Measurements from ENCODE around the gene RTP3. TPM values are rescaled to one million over a fixed set of nuclear protein-coding genes. Genes with fewer than 3 reads are reported as not detected.
A peak's percentile ranks its signal among the peaks of the same experiment; 100 is the strongest.

RTP3 gene
- total and polyA plus RNA-seq, 5 donors = not detected

DNA sequence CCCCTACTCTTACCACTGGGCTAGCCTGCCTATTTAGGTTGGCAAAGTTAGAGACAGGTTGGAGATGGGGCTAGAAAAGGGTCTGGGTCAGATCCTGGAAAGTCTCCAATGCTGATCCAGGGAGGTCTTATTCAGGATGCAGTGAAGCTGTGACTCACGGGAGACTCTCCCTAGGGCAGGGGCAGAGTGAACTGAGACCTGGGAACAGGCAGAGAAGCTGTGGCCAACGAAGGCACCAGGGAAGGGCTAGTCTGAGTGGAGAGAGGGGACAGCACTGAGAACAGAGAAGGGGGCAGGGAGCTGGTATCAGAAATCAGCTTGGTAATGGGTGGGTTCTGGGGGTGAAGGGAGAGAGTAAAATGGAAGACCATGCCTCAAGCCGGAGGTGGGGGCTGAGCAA, 35.3 kb upstream of the RTP3 start:
- H3K9me3 ChIP-seq (ENCODE audit: control insufficient read depth, low read length) = no peaks in the 10 kb centered on the region
- intact Hi-C loops (cut with DNase I) = no loop called here
- DNase-seq (no peak), ATAC-seq (peak in 1 of 2 donors; percentile 52)
- H3K4me1 ChIP-seq (ENCODE audit: control insufficient read depth, insufficient read depth, low read length) = peaks cover 3% of the 10 kb centered on the region
- no peaks in the 10 kb centered on the region for H3K27me3 ChIP-seq (ENCODE audit: control insufficient read depth, insufficient read depth)
- peak overlapping the region; percentile 66 for H3K27ac ChIP-seq (ENCODE audit: low read length)
- no peak overlapping the region for H3K4me3 ChIP-seq (ENCODE audit: low read length)
- WGBS = 51% methylated on average over 3 of the region's 3 CpGs

DNA sequence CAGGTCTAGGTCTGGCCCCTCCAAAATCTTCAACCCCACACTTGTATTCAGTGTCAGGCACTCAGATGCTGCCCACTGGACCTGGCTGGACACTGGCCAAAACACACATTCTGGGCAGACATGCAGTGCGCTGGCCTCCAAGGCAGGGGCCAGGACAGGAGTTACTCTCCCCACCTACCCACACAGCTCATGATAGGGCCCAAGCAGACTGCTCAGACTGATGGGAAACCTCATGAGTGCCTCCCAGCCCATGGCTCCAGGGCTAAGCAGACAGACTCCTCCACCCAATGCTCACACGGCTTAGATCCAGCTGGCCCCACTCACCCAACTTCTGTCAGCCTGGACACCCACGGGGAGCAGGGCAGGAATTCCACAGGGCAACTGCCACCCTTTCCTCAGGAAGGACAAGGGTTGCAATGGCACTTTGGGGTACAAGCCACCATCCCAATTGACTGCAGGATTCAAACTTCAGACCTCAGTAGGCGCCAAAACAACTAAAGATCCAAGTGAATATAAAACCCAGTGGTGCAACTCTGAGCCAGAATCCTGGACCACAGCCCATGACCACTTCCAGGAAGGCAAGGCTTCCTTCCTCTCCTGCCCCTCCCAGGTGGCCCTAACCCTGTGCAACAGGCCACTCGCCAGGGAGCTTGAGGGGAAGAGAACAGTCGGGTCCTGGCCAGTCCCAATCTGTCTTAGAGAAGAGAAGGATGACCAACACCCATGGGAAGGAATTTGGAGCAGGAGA, 34.5 kb upstream of the RTP3 start:
- no peaks in the 10 kb centered on the region for H3K27me3 ChIP-seq (ENCODE audit: control insufficient read depth, insufficient read depth)
- DNase-seq (peak; percentile 61 to 71 (median 70)), ATAC-seq (peak; percentile 52 to 90)
- 51% methylated on average over 6 of the region's 6 CpGs for WGBS
- H3K4me3 ChIP-seq (ENCODE audit: low read length) = no peak overlapping the region
- H3K4me1 ChIP-seq (ENCODE audit: control insufficient read depth, insufficient read depth, low read length) = peaks cover 3% of the 10 kb centered on the region
- H3K9me3 ChIP-seq (ENCODE audit: control insufficient read depth, low read length) = no peaks in the 10 kb centered on the region
- H3K27ac ChIP-seq (ENCODE audit: low read length) = peak overlapping the region; percentile 66
- intact Hi-C loops (cut with DNase I) = no loop called here

DNA sequence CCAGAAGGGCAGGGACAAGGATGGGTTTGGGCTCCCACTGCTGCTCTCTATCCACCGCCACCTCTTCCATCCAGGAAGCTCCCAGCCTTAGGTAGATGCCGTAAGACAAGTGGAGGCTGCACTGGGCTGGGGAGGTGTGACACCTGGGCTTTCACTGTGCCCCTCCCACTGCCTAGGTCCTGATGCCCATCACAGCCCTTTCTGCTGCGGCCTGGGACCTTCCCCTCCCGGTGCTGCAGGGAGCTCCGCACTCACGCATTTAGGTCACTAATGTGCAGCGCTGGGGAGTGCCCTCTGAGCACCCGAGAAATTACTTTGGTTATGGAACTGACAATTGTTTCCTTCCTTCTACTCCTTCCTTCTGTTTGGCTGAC, 33.9 kb upstream of the RTP3 start:
- DNase-seq = no peak
- ATAC-seq = no peak

DNA sequence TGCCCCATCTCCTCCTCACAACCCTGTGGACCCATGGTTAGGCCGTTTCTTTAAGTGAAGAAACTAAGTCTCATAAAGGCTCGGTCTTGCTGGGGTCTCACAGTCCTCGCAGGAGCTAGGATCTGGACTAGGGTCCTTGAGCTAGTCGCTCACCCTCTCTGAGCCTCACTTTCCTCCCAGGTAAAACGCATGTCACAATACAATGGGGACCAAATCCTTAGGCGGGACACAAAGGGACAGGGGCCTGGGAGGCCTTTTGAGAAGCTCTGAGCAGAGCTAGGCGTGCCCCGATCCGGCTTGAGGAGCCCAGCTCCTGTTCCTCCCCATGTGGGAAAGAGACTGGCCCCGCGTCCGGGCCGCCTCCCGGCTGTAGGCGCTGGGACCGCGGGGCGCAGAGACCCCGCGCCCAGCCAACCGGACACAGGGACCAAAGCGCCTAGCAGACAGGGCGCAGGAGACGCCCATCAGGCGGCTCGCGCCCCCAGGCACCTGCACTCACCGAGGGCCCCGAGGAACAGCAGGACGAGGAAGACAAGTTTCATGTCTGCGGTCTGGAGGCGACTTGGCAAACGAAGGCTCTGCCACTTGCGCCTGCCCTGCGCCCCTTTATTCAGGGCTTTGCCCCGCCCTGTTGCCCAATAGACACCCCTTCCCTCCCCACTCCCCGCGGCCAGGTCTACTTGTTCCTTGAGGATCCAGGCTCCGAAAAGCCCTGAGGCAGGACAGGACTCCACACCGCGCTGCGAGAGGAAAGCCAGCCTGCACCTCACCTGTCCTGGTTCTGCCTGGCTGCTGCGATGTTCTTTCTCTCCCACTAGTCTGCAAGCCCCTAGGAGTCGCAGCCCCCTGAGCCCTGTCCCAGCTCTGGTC, 33.2 kb upstream of the RTP3 start, which contains the start of gene LTF:
Gene LTF (minus strand): TSS at position 580 of the 870 bp plus-strand sequence. CDS start 38 bp downstream, at position 542.
- Histone ChIP-seq H3K4me1 (ENCODE audit: control insufficient read depth, insufficient read depth, low read length) (peaks cover 7% of the 10 kb centered on the region), H3K27ac (ENCODE audit: low read length) (no peak within 1 kb of the TSS), H3K4me3 (ENCODE audit: low read length) (no peak within 1 kb of the TSS), H3K27me3 (ENCODE audit: control insufficient read depth, insufficient read depth) (no peaks in the 10 kb centered on the region), H3K9me3 (ENCODE audit: control insufficient read depth, low read length) (no peaks in the 10 kb centered on the region)
- intact Hi-C loops (cut with DNase I) = no loop called here
- ATAC-seq (peak; percentile 5 to 6), DNase-seq (no peak)
- WGBS = 25% methylated on average over 44 of the region's 44 CpGs

More for the DNA sequence above, 33.9 kb upstream of the RTP3 start:
- no peaks in the 10 kb centered on the region for H3K27me3 ChIP-seq (ENCODE audit: control insufficient read depth, insufficient read depth)
- H3K4me3 ChIP-seq (ENCODE audit: low read length) = no peak overlapping the region
- intact Hi-C loops (cut with DNase I) = no loop called here
- H3K9me3 ChIP-seq (ENCODE audit: control insufficient read depth, low read length) = no peaks in the 10 kb centered on the region
- no peak overlapping the region for H3K27ac ChIP-seq (ENCODE audit: low read length)
- WGBS = 70% methylated on average over 8 of the region's 8 CpGs
- peaks cover 3% of the 10 kb centered on the region for H3K4me1 ChIP-seq (ENCODE audit: control insufficient read depth, insufficient read depth, low read length)

DNA sequence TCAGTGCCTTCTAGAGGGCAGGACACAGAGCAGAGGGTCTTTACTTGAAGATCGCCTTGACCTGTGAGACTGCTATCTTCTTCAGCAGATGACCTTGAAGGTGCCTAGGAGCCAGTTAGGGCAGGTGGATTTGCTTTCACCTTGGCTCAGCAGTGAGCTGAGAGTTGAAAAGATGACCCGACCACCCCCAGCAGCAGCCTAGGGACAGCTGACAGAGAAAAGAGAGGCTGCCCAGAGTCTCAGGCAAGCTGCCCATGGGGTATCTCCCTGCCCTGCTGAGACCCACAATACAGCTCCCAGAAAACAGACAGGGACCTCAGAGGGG, 32.6 kb upstream of the RTP3 start:
- H3K9me3 ChIP-seq (ENCODE audit: control insufficient read depth, low read length) = no peaks in the 10 kb centered on the region
- ATAC-seq (no peak), DNase-seq (no peak)
- peaks cover 7% of the 10 kb centered on the region for H3K4me1 ChIP-seq (ENCODE audit: control insufficient read depth, insufficient read depth, low read length)
- H3K27me3 ChIP-seq (ENCODE audit: control insufficient read depth, insufficient read depth) = no peaks in the 10 kb centered on the region
- no peak overlapping the region for H3K27ac ChIP-seq (ENCODE audit: low read length)
- no peak overlapping the region for H3K4me3 ChIP-seq (ENCODE audit: low read length)
- intact Hi-C loops (cut with DNase I) = no loop called here
- 63% methylated on average over 2 of the region's 2 CpGs for WGBS

DNA sequence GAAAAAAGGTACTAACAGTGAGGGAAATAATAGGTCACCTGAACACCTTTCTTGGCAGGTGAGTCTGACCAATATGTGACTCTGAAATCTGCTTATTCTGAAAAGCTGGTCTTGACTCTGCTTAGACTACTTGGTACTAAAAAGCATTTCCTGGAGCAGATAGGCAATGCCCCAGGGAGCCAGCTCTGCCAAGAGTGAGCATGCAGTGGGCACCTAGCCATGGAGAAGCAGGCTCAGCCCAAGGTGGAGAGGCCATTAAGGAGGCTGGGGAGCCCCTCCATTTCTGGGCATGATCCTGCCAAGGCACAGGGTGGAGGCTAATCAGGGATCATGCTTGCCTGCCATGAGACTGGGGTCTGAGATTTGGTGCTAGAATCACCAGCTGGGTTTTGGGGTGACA, 31.5 kb upstream of the RTP3 start:
- peak; percentile 5 to 14 for ATAC-seq
- intact Hi-C loops (cut with DNase I) = no loop called here

DNA sequence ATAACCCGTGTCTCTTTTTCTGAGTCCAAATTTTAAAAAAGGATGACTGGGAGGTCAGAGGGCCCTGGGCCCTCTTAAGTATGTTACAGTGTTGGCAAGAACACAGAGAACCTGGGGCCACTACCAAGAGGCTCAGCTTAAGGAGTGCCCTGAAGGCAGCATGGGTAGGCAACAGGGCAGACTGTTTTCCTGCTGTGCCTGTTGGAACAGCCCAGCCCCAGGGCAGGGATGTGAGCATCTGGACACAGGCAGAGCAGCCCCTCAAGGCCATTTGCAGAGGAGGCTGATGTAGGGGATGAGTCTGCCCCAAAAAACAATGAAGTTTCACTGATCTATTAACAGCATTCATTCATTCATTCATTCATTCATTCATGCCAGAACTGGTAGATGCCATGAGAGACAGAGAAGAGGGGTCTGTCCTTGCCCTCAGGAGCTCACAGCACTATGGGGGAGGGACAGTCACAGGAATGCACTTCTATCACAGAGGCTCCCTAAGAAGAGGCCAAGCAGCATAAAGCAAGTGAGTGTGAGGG, 30.8 kb upstream of the RTP3 start:
- no peak for DNase-seq
- Histone ChIP-seq H3K9me3 (ENCODE audit: control insufficient read depth, low read length) (no peaks in the 10 kb centered on the region), H3K27me3 (ENCODE audit: control insufficient read depth, insufficient read depth) (no peaks in the 10 kb centered on the region), H3K4me1 (ENCODE audit: control insufficient read depth, insufficient read depth, low read length) (peaks cover 7% of the 10 kb centered on the region), H3K4me3 (ENCODE audit: low read length) (no peak overlapping the region), H3K27ac (ENCODE audit: low read length) (no peak overlapping the region)
- intact Hi-C loops (cut with DNase I) = no loop called here
- no peak for ATAC-seq
- 61% methylated on average over 1 of the region's 1 CpG for WGBS

More for the DNA sequence above, 31.5 kb upstream of the RTP3 start:
- Histone ChIP-seq H3K27ac (ENCODE audit: low read length) (no peak overlapping the region), H3K9me3 (ENCODE audit: control insufficient read depth, low read length) (no peaks in the 10 kb centered on the region), H3K4me1 (ENCODE audit: control insufficient read depth, insufficient read depth, low read length) (peaks cover 7% of the 10 kb centered on the region), H3K4me3 (ENCODE audit: low read length) (no peak overlapping the region), H3K27me3 (ENCODE audit: control insufficient read depth, insufficient read depth) (no peaks in the 10 kb centered on the region)
- peak; percentile 44 to 76 (median 71) for DNase-seq

DNA sequence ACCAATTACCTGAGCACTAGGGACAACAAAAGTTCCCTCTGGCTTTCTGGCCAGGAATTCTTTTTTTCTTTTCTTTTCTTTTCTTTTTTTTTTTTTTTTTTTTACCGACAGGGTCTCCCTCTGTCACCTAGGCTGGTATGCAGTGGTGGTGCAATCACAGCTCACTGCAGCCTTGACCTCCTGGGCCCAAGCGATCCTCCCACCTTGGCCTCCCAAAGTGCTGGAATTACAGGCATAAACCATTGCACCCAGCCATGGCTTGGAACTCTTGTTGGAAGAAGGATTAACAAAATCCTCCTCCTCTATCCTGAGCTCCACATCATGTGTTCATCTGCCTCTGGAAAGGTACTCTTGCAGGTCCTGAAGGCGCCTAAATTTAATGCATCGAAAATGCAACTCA, 30.2 kb upstream of the RTP3 start:
- no peak for DNase-seq
- intact Hi-C loops (cut with DNase I) = no loop called here
- no peaks in the 10 kb centered on the region for H3K27me3 ChIP-seq (ENCODE audit: control insufficient read depth, insufficient read depth)
- 93% methylated on average over 4 of the region's 4 CpGs for WGBS
- H3K4me3 ChIP-seq (ENCODE audit: low read length) = no peak overlapping the region
- no peak for ATAC-seq
- H3K27ac ChIP-seq (ENCODE audit: low read length) = no peak overlapping the region
- H3K4me1 ChIP-seq (ENCODE audit: control insufficient read depth, insufficient read depth, low read length) = peaks cover 7% of the 10 kb centered on the region
- H3K9me3 ChIP-seq (ENCODE audit: control insufficient read depth, low read length) = no peaks in the 10 kb centered on the region

DNA sequence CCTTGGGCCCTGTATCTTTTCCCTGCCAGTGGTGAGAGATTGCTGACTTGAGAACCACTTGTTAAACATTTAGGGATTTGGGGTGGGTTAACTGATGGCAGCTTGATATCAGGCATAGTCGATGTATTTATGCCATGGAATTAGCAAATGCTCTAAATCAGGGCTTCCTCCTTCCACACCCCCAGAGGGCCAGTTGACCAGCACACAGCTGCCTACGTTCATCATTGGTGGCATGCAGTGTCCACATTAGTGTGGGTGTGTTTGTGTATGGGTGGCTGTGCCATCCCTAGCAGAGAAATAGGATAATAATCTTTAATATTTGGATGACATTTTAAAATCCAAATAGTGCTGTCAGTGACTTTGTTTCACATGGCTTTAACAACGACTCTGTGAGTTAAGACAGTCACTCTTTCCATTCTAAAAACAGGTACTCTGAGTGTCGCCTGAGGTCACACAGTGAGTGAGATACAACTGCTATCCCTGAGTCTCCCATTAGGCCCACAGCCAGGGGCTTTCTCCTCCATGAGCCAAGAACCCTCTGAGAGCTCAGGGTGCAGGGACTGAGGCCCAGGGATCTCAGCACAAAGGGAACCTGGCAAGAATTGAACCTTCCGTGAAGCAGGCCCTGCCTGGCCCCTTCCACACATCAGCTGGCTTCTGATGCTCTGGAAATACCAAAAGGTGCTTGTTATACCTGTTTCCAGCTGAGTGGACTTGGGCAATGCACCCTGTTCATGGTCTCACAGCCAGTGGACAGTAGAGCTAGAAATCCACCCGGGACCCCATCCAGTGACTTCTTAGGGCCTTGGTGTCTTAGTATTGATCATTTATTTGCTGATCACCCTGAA, 28.8 kb upstream of the RTP3 start:
- no peak overlapping the region for H3K27ac ChIP-seq (ENCODE audit: low read length)
- intact Hi-C loops (cut with DNase I) = no loop called here
- no peak overlapping the region for H3K4me3 ChIP-seq (ENCODE audit: low read length)
- 72% methylated on average over 6 of the region's 6 CpGs for WGBS
- no peaks in the 10 kb centered on the region for H3K27me3 ChIP-seq (ENCODE audit: control insufficient read depth, insufficient read depth)
- no peaks in the 10 kb centered on the region for H3K9me3 ChIP-seq (ENCODE audit: control insufficient read depth, low read length)
- no peak for DNase-seq
- ATAC-seq = no peak
- H3K4me1 ChIP-seq (ENCODE audit: control insufficient read depth, insufficient read depth, low read length) = peaks cover 4% of the 10 kb centered on the region

DNA sequence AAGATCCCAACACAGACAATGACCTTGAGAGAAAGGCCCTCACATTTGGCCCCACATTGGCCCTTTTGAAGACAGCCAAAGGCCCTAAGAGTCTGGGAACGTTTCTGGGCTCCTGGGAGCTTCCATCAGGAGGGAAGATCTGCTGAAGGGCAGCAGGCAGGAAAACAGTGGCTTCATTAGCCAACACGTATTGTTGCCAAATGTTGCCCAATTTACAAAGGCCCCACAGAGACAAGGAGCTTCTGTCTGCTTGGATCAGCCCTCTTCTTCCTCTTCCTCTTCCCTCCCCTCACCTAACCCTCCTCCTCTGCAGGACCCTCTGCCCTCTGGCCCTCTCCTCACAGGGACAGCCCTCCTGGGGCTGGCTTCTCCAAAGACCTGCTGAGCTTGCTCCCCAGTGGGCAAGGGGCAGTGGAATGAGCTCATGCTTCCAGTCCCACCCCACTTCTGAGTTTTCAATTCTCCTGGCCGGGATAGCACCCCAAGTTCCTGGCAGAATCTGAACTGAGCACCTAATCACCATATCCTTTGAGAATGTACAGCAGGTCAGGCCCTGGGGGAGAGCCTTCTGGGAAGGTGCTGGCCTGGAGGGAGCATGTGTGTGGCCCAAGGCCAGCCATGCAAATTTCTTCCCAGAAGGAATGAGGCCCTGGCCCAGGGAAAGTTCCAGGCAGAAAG, 28.0 kb upstream of the RTP3 start:
- WGBS = 51% methylated on average over 3 of the region's 3 CpGs
- Histone ChIP-seq H3K27ac (ENCODE audit: low read length) (no peak overlapping the region), H3K27me3 (ENCODE audit: control insufficient read depth, insufficient read depth) (no peaks in the 10 kb centered on the region), H3K4me3 (ENCODE audit: low read length) (no peak overlapping the region), H3K9me3 (ENCODE audit: control insufficient read depth, low read length) (no peaks in the 10 kb centered on the region), H3K4me1 (ENCODE audit: control insufficient read depth, insufficient read depth, low read length) (peaks cover 4% of the 10 kb centered on the region)
- intact Hi-C loops (cut with DNase I) = no loop called here
- ATAC-seq (peak in 1 of 2 donors; percentile 20), DNase-seq (no peak)
